Small intestine (tissue), 7 donors: Measurements from ENCODE around the gene PAIP1. TPM values are rescaled to one million over a fixed set of nuclear protein-coding genes. Genes with fewer than 3 reads are reported as not detected.
"Not testable (repeated sequence)": the region's sequence is repeated elsewhere in the genome, so short reads cannot be mapped to it uniquely, and the experiment has no call there.

Experiments
- DNase-seq, 2 donors: peaks; one replicate each; pipeline versions ENCODE4 v3.0.0 to v3.0.0-alpha.2; 2013
- FAIRE-seq: peaks from 2 replicates; lab custom pipeline; 2012; peaks lifted over from hg19 to GRCh38; lab: Jason Lieb, UNC
- H3K27ac ChIP-seq, 3 donors: one replicate each; pipeline ENCODE4 v1.5.1; 2013; ENCODE audit warnings: low read length in 2 of 3, mild to moderate bottlenecking in 2 of 3, control low read depth in 1 of 3, inconsistent platforms in 1 of 3, low read depth in 1 of 3, moderate library complexity in 1 of 3
- H3K27me3 ChIP-seq, 3 donors: one replicate each; pipeline ENCODE4 v1.6.1; 2013; ENCODE audit warnings: low read length in 3 of 3, inconsistent platforms in 1 of 3; ENCODE audit not compliant: control insufficient read depth in 3 of 3, insufficient read depth in 3 of 3
- H3K36me3 ChIP-seq, 3 donors: one replicate each; pipeline ENCODE4 v1.6.1; 2013; ENCODE audit warnings: low read length in 3 of 3, inconsistent platforms in 1 of 3, low read depth in 1 of 3, mild to moderate bottlenecking in 1 of 3, moderate library complexity in 1 of 3; ENCODE audit not compliant: control insufficient read depth in 3 of 3, insufficient read depth in 2 of 3
- H3K4me1 ChIP-seq, 3 donors: one replicate each; pipeline ENCODE4 v1.6.1; 2013; ENCODE audit warnings: low read length in 2 of 3, inconsistent platforms in 1 of 3, low read depth in 1 of 3, mild to moderate bottlenecking in 1 of 3, moderate library complexity in 1 of 3; ENCODE audit not compliant: control insufficient read depth in 3 of 3, insufficient read depth in 2 of 3
- H3K4me3 ChIP-seq, 3 donors: one replicate each; pipeline ENCODE4 v1.5.1; 2013; ENCODE audit warnings: low read length in 3 of 3, control low read depth in 1 of 3, inconsistent platforms in 1 of 3, low read depth in 1 of 3, mild to moderate bottlenecking in 1 of 3, moderate library complexity in 1 of 3
- H3K9me3 ChIP-seq, 2 donors: one replicate each; pipeline ENCODE4 v1.6.1; 2013; ENCODE audit warnings: low read depth in 1 of 2, low read length in 1 of 2; ENCODE audit not compliant: control insufficient read depth in 2 of 2, insufficient read depth in 1 of 2
- WGBS, 3 donors: extraction: QIAGEN DNeasy Blood & Tissue Kit; methylation state at CpG; one replicate each; pipeline ENCODE4 v1.1.7; 2013; 5-methylcytosine and 5-hydroxymethylcytosine counted together
- polyA plus RNA-seq, 4 donors: library from polyadenylated mRNA; stranded (reverse) in 3 of 4; unstranded in 1 of 4; fragments of 200-250 nt in 3 of 4; fragments of 120-200 nt in 1 of 4; gene quantifications; one replicate each; pipeline versions ENCODE4 v1.2.1 to v1.2.3, GENCODE V29; 2013
- donor health status: healthy with polysubstance abuse.
- donor health status: control.
- donor health status: control.
- donor health status: Bipolar disorder and iron deficiency.
- donor health status: healthy.

PAIP1 gene
- polyA plus RNA-seq, 4 donors = 45.6 to 67.1 (median 49.2) TPM

DNA sequence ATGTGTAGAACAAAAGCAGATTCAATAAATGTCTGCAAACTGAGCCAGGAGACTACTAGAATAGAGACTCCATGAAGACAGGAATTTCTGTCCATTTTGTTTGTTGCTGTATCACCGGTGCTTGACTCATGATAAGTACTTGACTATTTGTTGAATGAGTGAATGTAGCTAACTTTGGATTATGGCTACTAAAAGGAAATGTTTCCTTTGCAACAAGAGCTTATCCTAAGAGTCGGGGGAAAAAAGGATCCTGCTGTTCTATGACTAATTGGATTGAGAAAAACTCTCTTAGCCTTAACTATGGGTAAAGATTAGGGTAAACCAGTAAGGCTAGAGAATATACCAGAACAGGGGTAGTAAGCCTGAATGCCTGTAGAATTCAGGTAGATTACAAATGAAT lies 3.5 kb downstream of the PAIP1 start:
- no peak for DNase-seq
- Histone ChIP-seq H3K27ac (no peak overlapping the region), H3K36me3 (peaks cover 2 to 5% (median 3%) of the 10 kb centered on the region in 3 donors), H3K27me3 (no peaks in the 10 kb centered on the region), H3K4me3 (no peak overlapping the region), H3K4me1 (peaks cover 4 to 12% (median 11%) of the 10 kb centered on the region in 3 donors), H3K9me3 (no peaks in the 10 kb centered on the region)
- whole genome bisulfite sequencing, 3 donors = 64 to 82% (median 74%) methylated on average over 2 of the region's 2 CpGs
- no peak for FAIRE-seq

DNA sequence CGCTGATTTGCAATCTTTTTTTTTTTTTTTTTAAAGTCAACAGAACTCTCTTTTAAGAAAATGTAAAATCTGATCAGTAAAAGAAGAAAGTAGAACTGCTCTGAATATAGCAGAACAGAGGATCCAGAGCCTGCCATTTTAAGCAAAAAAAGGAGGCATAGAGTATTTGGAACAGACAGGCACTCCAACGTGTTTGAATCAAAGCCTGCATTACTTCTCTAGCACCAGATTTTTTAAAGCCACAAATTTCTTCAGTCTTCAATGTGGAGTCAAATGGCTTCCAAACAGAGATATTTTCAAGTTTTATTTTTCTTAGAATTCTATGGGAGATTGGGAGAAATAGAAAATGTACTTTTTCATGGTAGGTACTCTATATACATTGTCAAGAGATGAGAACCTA lies 5.1 kb downstream of the PAIP1 start:
- WGBS, 3 donors = 65 to 84% (median 82%) methylated on average over 2 of the region's 2 CpGs

DNA sequence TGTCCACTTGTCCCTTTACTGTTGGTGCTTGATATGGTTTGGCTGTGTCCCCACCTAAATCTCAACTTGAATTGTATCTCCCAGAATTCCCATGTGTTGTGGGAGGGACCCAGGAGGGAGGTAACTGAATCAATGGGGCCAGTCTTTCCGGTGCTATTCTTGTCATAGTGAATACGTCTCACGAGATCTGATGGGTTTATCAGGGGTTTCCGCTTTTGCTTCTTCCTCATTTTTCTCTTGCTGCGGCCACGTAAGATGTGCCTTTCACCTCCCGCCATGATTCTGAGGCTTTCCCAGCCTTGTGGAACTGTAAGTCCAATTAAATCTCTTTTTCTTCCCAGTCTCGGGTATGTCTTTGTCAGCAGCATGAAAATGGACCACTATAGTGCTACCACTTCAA lies 7.6 kb downstream of the PAIP1 start:
- H3K36me3 ChIP-seq = peaks cover 12 to 20% (median 12%) of the 10 kb centered on the region in 3 donors
- not testable (repeated sequence) for FAIRE-seq, H3K27ac ChIP-seq, H3K4me1 ChIP-seq, DNase-seq, H3K27me3 ChIP-seq, H3K9me3 ChIP-seq, H3K4me3 ChIP-seq
- WGBS, 3 donors = 91 to 94% (median 93%) methylated on average over 8 of the region's 8 CpGs

More for the DNA sequence above, 5.1 kb downstream of the PAIP1 start:
- DNase-seq (no peak), FAIRE-seq (no peak)
- H3K27me3 ChIP-seq = no peaks in the 10 kb centered on the region
- no peaks in the 10 kb centered on the region for H3K9me3 ChIP-seq
- no peak overlapping the region for H3K4me3 ChIP-seq
- no peak overlapping the region for H3K27ac ChIP-seq
- H3K36me3 ChIP-seq = peaks cover 4 to 8% (median 5%) of the 10 kb centered on the region in 3 donors
- H3K4me1 ChIP-seq = peaks cover 4 to 12% (median 11%) of the 10 kb centered on the region in 3 donors

DNA sequence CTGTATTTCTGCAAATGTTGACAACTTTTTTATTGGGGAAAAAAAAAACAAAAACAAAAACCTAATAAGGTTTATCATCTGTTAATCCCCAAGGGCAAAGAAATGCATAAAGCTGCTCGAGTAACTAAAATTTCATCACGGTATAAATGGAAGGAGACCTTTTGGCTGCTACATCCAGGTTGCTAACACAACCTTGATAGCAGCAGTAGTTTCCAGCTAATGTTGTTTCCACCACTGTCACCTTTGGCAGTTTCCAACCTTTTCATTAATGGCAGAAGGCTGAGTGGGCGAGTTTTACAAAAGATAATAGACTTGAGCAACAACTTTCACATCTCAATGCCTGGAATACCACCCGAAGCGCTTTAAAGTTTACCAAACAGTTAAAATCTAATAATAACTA lies 8.5 kb downstream of the PAIP1 start:
- H3K4me3 ChIP-seq = no peak overlapping the region
- H3K36me3 ChIP-seq = peaks cover 10 to 20% (median 16%) of the 10 kb centered on the region in 3 donors
- DNase-seq (no peak), FAIRE-seq (no peak)
- no peaks in the 10 kb centered on the region for H3K9me3 ChIP-seq
- 85 to 88% (median 87%) methylated on average over 5 of the region's 5 CpGs for WGBS, 3 donors
- H3K27ac ChIP-seq = no peak overlapping the region
- H3K27me3 ChIP-seq = no peaks in the 10 kb centered on the region
- H3K4me1 ChIP-seq = peaks cover 0 to 2% (median under 1%) of the 10 kb centered on the region in 3 donors

DNA sequence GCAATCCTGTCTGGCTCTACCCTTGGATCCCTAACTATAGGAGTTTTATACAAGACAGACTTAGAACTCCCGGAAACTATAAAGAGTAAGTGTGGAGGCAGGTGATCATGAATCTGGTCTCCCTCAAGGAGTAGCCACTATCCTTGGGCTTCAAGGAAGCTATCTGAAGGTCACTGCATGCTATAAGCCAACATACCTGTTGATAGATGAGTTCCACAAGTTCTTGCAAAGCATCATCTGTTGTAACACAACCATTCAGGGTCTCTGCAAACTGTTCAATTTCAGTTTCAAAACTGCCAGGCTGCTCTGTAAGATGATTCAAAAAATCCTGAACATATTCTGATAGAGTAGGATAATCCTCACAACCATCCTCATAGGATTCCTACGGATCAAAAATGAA lies 9.3 kb downstream of the PAIP1 start:
- FAIRE-seq = no peak
- H3K9me3 ChIP-seq = no peaks in the 10 kb centered on the region
- peaks cover 12 to 20% (median 16%) of the 10 kb centered on the region in 3 donors for H3K36me3 ChIP-seq
- no peaks in the 10 kb centered on the region for H3K4me1 ChIP-seq
- 96 to 100% (median 98%) methylated on average over 2 of the region's 2 CpGs for WGBS, 3 donors
- H3K27me3 ChIP-seq = no peaks in the 10 kb centered on the region
- DNase-seq = no peak
- no peak overlapping the region for H3K4me3 ChIP-seq
- no peak overlapping the region for H3K27ac ChIP-seq

DNA sequence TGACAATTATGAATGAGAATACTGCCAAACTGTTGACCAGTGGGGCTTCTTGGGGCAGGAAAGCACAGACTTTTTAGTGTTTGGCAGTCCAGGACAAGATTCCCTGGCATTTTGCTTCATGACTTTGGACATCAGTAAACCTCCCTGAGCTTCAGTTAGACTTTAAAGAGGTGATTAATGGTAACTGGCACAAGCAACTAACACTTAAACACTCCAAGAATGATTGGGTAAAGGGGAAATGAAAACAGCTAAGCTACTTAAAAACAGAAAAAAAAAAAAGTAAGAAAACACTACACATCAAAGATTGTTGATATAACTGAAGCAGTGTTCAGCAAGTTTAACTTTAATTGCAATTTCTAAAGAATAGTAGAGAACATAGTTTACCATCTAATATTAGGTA lies 13.4 kb downstream of the PAIP1 start:
- H3K4me3 ChIP-seq = no peak overlapping the region
- H3K4me1 ChIP-seq = no peaks in the 10 kb centered on the region
- no peaks in the 10 kb centered on the region for H3K9me3 ChIP-seq
- FAIRE-seq (no peak), DNase-seq (no peak)
- H3K27ac ChIP-seq = no peak overlapping the region
- peaks cover 11 to 27% (median 19%) of the 10 kb centered on the region in 3 donors for H3K36me3 ChIP-seq
- no peaks in the 10 kb centered on the region for H3K27me3 ChIP-seq

DNA sequence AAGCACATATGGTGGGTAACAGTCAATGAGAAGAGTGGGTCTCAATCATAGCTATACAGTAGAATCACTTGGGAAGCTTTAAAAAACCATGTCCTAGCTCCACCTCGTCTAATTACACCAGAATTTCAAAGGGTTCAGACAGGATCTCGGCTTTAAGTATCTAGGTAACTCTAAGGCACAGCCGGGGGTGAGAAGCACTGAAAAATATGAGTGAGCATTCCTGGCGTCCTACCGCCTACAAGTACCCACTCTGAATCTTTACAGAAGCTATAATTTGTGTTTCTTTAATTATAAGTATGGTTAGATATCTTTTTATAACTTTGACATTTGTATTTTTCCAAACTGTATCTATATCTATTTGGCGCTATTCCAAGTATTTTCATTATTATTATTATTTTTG lies 16.1 kb downstream of the PAIP1 start:
- DNase-seq (no peak), FAIRE-seq (no peak)
- Histone ChIP-seq H3K4me3 (no peak overlapping the region), H3K36me3 (peaks cover 10 to 24% (median 12%) of the 10 kb centered on the region in 3 donors), H3K27ac (no peak overlapping the region), H3K27me3 (no peaks in the 10 kb centered on the region), H3K9me3 (no peaks in the 10 kb centered on the region), H3K4me1 (no peaks in the 10 kb centered on the region)
- 83 to 89% (median 86%) methylated on average over 6 of the region's 6 CpGs for WGBS, 3 donors

DNA sequence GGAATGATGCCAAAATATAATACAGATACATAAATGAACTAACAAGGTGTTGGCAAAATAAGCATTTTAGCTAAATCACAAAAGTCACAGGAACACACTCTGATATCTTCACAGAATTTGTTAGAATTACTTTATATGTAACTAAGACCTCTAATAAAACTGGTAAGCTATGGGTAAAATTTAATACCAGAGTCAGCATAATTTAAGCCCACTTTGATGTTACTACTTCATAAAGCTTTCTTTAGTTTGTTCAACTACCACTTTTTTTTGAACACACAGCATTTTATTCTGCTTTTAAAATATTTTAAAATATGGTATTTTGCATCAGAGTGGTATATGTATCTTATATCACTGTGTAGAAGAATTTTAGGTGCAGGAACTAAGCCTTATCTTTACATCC lies 19.9 kb downstream of the PAIP1 start:
- Histone ChIP-seq H3K27me3 (no peaks in the 10 kb centered on the region), H3K4me3 (no peak overlapping the region), H3K27ac (no peak overlapping the region), H3K4me1 (no peaks in the 10 kb centered on the region), H3K9me3 (no peaks in the 10 kb centered on the region), H3K36me3 (peaks cover 10 to 18% (median 15%) of the 10 kb centered on the region in 3 donors)
- no peak for FAIRE-seq
- no peak for DNase-seq

DNA sequence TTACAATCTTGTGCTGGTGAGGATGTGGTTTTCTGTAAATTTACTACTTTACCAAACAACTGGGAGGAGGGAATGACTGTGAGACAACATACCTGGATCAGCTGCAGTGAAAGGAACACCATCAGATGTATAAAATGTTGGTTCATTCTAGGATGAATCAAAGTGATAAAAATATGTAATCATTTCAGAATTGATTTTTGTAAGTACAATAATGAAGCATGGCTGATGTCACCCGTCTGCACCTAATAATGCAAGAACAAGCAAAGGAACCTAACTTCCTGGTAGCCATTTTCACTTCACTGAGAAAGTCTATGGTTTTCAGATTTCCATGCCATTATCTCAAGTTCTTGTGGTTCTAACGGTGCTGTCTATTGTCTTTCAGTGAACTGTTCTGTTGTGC lies 23.2 kb downstream of the PAIP1 start:
- Histone ChIP-seq H3K9me3 (no peaks in the 10 kb centered on the region), H3K27me3 (no peaks in the 10 kb centered on the region), H3K27ac (no peak overlapping the region), H3K36me3 (peaks cover 13 to 16% (median 13%) of the 10 kb centered on the region in 3 donors), H3K4me1 (no peaks in the 10 kb centered on the region), H3K4me3 (no peak overlapping the region)
- 53 to 71% (median 68%) methylated on average over 2 of the region's 2 CpGs for WGBS, 3 donors
- FAIRE-seq = no peak
- no peak for DNase-seq
